Measurements from ENCODE around the gene ATP4A. TPM values are rescaled to one million over a fixed set of nuclear protein-coding genes. Genes with fewer than 3 reads are reported as not detected.

The ATP4A gene
- total RNA-seq, 1 experiment from 2014 or later, result not detected

- DNase-seq (ENCODE audit: low spot score), result no peak
These were observed 39.1 kb downstream of the ATP4A start for GRCh38 chr19:35524181-35524837.

DNA sequence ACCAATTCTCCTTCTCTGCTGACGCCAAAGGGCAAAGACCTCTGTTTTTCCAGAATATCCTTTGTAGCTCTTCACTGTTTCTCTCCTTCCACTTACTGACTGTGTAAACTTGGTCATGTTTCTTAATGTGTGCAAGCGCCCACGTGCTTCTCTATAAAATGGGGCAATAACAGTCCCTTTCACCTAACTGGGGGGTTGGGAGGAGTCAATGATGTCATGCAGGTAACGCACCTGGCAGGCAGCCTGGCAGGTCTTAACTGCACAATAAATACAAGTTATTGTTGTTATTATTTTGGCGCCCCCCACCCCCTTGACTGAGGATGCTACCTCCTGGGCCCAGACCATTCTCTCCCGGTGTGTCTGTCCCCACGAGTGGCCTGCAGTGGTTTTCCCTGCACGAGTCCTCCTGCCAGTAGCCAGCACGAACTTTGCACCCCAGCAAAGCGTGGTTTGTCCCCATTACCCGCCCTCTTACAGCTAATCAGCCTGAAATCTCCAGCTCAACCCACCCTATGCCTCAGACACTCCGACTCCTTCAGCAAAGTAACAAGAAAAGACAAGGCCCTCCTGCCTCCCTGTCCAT lies 40.6 kb downstream of the ATP4A start:
- DNase-seq (ENCODE audit: low spot score), result peak; percentile 26

- DNase-seq (ENCODE audit: low spot score), result no peak
These were observed 42.2 kb downstream of the ATP4A start for GRCh38 chr19:35521124-35521743.

DNA sequence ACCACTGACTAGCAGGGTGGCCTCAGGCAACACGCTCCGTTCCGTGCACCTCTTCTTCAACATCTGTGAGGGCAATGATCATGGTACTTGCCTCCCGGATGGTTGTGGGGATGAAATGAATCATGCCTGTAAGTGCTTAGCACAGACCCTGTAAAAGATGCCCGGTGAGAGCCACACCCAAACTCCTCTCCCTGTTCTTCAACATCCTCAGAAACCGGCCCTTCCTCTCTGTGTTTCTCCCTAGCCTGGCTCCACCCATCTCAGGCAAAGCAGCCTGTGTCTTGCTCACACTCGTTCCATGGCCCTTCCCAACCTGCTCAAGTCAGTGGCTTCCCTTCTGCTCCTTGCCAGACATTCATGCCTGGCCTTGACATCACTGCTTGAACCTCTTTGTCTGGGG lies 44.2 kb downstream of the ATP4A start:
- no peak for DNase-seq (ENCODE audit: low spot score)

DNA sequence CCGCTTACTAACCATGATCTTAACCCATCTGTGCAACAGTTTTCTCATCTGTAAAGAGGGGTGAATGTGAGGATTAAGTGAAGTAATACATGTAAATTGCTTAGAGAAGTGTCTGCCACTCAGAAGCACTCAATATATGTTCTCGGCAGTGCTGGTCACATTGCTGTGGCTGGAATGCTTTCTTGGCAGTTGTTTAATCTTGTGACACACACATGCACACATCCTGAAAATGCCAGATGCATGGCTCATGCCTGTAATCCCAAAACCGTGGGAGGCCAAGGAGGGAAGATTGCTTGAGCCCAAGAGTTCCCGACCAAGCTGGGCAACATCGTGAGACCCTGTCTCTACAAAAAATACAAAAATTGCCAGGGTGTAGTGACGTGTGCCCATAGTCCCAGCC lies 45.1 kb downstream of the ATP4A start:
- DNase-seq (ENCODE audit: low spot score), result no peak

DNA sequence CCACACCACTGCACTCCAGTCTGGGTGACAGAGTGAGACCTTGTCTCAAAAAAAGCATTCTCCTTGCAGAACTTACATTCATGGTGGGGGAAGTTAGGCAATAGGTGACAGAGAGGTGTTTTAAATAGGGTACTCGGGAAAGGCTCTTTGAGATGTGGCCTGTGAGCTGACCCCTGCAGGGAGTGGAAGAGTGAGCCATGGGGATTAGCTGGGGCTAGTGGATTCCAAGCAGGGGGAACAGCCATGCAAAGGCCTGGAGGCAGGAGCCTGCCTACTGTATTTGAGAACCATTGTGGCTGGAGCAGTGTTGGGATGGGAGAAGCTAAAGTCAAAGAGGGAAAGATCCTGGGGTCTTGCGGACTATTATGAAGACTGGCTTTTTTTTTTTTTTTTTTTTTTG lies 46.1 kb downstream of the ATP4A start:
- DNase-seq (ENCODE audit: low spot score), result no peak

DNA sequence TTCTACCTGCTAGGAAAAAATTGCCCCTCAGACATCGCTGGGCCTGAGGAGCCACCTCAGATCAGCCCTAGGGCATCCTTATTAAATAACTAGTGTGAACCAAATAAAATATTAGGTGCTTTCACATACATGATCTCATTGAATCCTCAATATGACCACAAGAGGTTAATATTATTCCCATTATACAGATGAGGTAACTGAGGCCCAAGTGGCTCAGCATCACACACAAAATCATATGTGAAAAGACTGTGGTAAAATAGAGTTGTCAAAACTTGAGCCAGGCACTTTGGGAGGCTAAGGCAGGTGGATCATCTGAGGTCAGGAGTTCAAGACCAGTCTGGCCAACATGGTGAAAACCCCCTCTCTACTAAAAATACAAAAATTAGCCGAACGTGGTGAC lies 47.1 kb downstream of the ATP4A start:
- no peak for DNase-seq (ENCODE audit: low spot score)

DNA sequence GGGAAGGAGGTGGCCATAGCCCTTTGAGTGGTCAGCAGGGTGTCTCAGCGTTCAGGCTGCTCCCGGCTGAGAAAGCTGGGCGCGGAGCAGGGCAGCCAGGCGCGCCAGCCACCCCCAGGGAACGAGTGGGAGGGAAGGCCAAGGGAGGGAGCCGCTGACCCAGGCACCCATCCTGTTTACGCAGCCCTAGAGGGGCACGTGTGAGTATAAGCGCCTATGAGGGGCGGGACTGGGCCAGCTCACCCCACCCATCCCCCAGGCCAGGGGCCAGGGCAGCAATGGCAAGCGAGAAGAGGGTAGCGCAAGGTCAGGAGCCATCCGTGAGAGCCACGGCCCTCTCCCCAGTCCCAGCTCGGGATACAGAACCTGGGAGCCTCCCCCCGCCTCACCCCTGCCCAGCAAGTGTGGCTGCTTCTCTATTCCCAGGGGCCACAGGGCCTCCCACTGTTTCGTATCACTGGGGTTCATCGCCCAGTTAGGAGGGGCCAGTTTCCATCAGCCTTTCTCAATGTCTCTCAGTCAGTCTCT lies 49.1 kb downstream of the ATP4A start:
- DNase-seq (ENCODE audit: low spot score), result no peak

GRCh38 chr19:35513628-35514281 lies 49.7 kb downstream of the ATP4A start, which contains the start of gene DMKN:
DMKN (minus strand) TSS chr19:35513649; CDS start chr19:35513475, 174 bp downstream.
- DNase-seq (ENCODE audit: low spot score), result no peak

DNA sequence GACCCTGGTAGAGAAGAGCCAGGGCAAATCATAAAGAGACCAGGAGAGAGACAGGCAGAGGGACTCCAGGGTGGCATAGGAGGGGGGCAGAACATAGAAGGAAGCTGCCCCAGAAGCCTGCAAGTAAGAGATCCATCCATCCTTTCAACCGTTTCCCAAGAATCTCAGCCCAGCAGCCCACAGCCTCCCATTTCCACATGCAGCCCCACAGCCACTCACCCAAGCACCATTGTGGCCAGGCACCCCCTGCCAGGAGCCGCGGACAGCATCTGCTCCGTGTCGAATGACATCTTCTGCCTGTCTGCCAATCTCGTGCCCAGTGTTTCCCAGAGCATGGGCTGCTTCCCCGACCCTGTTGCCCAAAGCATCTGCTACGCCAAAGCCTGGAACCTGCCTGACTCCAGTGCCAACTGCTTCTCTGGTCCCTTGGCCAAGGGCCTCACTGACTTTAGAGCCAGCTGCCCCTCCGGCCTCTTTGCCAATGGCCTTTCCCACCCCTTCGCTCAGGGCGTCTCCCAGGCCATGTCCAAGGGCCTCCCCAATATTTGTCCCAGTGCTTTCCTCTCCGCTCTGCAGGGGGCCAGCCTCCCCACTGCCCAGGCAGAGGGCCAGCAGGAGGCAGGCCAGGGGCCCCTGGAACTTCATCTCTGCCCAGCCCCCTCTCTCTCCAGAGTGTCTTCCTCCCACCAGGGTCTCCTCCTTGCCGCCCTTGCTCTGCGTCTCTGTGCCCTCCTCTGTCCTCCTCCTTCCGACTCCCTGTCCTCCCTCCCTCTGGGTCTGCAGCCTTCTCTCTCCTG lies 50.4 kb downstream of the ATP4A start:
- no peak for DNase-seq (ENCODE audit: low spot score)

GRCh38 chr19:35511337-35511736 lies 52.1 kb downstream of the ATP4A start:
- no peak for DNase-seq (ENCODE audit: low spot score)

- no peak for DNase-seq (ENCODE audit: low spot score)
These were observed 52.9 kb downstream of the ATP4A start for GRCh38 chr19:35510626-35510964.

DNA sequence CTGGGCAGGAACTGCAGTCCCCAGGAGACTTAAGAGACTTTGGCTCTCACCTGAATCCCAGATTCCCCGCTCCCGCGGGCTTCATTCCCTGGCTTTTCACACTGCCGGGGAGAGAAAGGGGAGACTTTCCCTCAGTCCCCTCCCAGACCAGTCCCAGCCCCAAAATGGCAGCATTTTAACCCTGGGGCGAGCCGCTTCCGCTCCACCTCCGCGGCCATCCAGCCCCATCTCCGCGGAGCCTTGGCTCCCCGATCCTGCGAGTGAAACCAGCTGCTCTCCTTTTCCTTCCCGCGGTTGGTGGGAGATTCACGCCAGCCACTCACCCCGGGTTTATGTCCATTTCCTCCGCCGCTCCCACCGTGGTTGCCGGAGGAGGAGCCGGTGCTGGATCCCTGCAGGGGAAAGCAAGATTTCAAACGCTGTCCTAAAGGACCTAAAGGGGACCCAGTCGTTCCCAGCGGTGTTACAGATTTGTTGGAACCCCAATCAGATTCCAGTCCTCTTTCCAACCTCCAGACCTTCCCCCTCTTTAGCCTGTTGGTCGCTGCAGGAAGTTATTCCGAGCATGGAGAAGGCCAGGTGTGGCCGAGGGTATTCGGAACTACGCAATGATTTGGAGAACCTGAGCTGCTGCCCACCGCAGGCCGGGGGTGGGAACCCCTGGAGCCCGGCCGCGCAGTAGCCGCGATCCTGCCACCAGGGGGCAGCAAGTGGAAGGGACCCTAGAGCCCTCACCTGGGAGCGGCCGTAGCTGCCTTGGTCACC lies 53.4 kb downstream of the ATP4A start:
- DNase-seq (ENCODE audit: low spot score), result peak; percentile 93

GRCh38 chr19:35509018-35509652 lies 54.3 kb downstream of the ATP4A start:
- DNase-seq (ENCODE audit: low spot score), result peak; percentile 61

DNA sequence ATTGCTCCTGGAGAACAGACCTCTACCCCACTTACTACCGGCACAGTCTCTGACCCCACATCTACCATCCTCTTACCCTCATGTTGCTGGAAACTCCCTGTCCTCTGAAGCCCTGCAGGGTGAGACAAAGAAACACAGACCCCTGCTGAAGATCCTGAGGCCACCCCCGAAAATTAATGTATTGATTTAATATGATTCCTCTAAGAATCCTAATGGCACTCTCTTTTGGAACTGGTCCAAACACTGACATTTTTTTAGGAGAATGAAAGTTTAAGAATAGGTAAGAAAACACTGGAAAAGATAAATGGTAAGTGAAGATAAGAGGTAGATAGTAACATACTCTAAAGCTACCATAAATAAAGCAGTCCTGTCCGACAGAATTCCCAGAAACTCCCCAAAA lies 55.3 kb downstream of the ATP4A start:
- DNase-seq (ENCODE audit: low spot score), result no peak

GRCh38 chr19:35507561-35507960 lies 55.9 kb downstream of the ATP4A start:
- DNase-seq (ENCODE audit: low spot score), result no peak

GRCh38 chr19:35506011-35506410 lies 57.4 kb downstream of the ATP4A start:
- no peak for DNase-seq (ENCODE audit: low spot score)

GRCh38 chr19:35502751-35503150 lies 60.7 kb downstream of the ATP4A start:
- no peak for DNase-seq (ENCODE audit: low spot score)

GRCh38 chr19:35501684-35502083 lies 61.8 kb downstream of the ATP4A start:
- DNase-seq (ENCODE audit: low spot score), result no peak

- DNase-seq (ENCODE audit: low spot score), result no peak
These were observed 62.8 kb downstream of the ATP4A start for GRCh38 chr19:35500611-35501010.
